ENCODE results near the gene CENPE. TPM values are rescaled to one million over a fixed set of nuclear protein-coding genes. Genes with fewer than 3 reads are reported as not detected.

The CENPE gene
- total and polyA plus RNA-seq, 2 of the 4 experiments (the other 2 are of a cell fraction), result 3.7 to 14.5 TPM

GRCh38 chr4:103089481-103089880 is 108.7 kb downstream of the CENPE start:
- Histone ChIP-seq H3K9me1 (ENCODE audit: insufficient read depth, low read length) (no peaks in the 10 kb centered on the region), H3K36me3 (ENCODE audit: control insufficient read depth, insufficient read depth, low read length) (peaks cover 34% of the 10 kb centered on the region), H4K8ac (ENCODE audit: low read depth in 2 of 2, low read length in 2 of 2) (no peak overlapping the region), H3K23ac (ENCODE audit: low read depth, low read length) (no peak overlapping the region), H4K91ac (ENCODE audit: insufficient read depth, low read depth, low read length) (no peak overlapping the region), H3K9me3 (ENCODE audit: control insufficient read depth, insufficient read depth, low read length) (no peaks in the 10 kb centered on the region), H3K4me2 (ENCODE audit: low read depth, low read length) (no peak overlapping the region), H3K9ac (ENCODE audit: low read depth, low read length) (no peak overlapping the region), H3K4me3 (ENCODE audit: insufficient read depth, low read depth, low read length) (no peak overlapping the region), H2AK5ac (ENCODE audit: low read depth, low read length) (no peak overlapping the region), H3K4ac (ENCODE audit: low read depth, low read length) (no peak overlapping the region), H3K27me3 (ENCODE audit: control insufficient read depth, insufficient read depth, low read length) (no peaks in the 10 kb centered on the region), H3K56ac (ENCODE audit: extremely low read depth, insufficient read depth, low read length) (no peak overlapping the region), H4K5ac (ENCODE audit: low read depth, low read length) (no peak overlapping the region), H3K4me1 (ENCODE audit: control insufficient read depth, insufficient read depth, low read length) (peaks cover 2% of the 10 kb centered on the region; the same call in 1 of the 2 replicates), H2BK5ac (ENCODE audit: low read depth, low read length, poor library complexity, severe bottlenecking) (no peak overlapping the region), H2AFZ (replicated peaks; ENCODE audit: low read length, poor library complexity) (no peak overlapping the region), H2AK9ac (replicated peaks; ENCODE audit: low read depth, low read length, poor library complexity) (no peak overlapping the region), H2BK120ac (ENCODE audit: low read depth, low read length) (no peak overlapping the region), H2BK20ac (ENCODE audit: low read depth, low read length) (no peak overlapping the region), H3K14ac (replicated peaks; ENCODE audit: low read depth, low read length) (no peak overlapping the region), H3K79me1 (ENCODE audit: low read depth in 1 of 2, low read length in 2 of 2) (no peaks in the 10 kb centered on the region), H3K18ac (ENCODE audit: low read depth, low read length) (no peak overlapping the region), H2BK15ac (ENCODE audit: low read depth, low read length) (no peak overlapping the region), H3K27ac (ENCODE audit: insufficient read depth, low read length) (no peak overlapping the region), H4K20me1 (ENCODE audit: insufficient read depth, low read length) (no peaks in the 10 kb centered on the region)
- BruUV-seq (replicated peaks), result no TSS peak
- ATAC-seq (ENCODE audit: low read depth) (no peak), DNase-seq (no peak)
- CTCF ChIA-PET, result no interaction called here
- intact Hi-C loops (cut with micrococcal nuclease), result no loop called here
- POLR2A ChIA-PET (ENCODE audit: unreplicated experiment), result no interaction called here
- TF ChIP-seq RAD21 (IDR thresholded peaks at IDR 0.05; ENCODE audit: low read length), result no peak
- no peak for TF ChIP-seq BHLHE40 (IDR thresholded peaks at IDR 0.05; ENCODE audit: low read depth, low read length)
- TF ChIP-seq MXI1 (IDR thresholded peaks at IDR 0.05; ENCODE audit: borderline replicate concordance, low read depth, low read length), result no peak
- no peak for TF ChIP-seq FOS (IDR thresholded peaks at IDR 0.05; ENCODE audit: low read depth, low read length)
- no peak for TF ChIP-seq MAFK (IDR thresholded peaks at IDR 0.05; ENCODE audit: low read depth, low read length)
- TF ChIP-seq RFX5 (IDR thresholded peaks at IDR 0.05; ENCODE audit: low read depth, low read length), result no peak
- TF ChIP-seq SMC3 (IDR thresholded peaks at IDR 0.05; ENCODE audit: low read depth, low read length), result no peak
- TF ChIP-seq RCOR1 (IDR thresholded peaks at IDR 0.05; ENCODE audit: insufficient replicate concordance, low read length), result no peak
- TF ChIP-seq USF2 (IDR thresholded peaks at IDR 0.05; ENCODE audit: low read depth, low read length), result no peak
- TF ChIP-seq CTCF (conservative IDR thresholded peaks at IDR 0.05; ENCODE audit: low read depth, low read length), result no peak
- no peak for TF ChIP-seq POLR2A (IDR thresholded peaks at IDR 0.05; ENCODE audit: low read depth, low read length)
- TF ChIP-seq CHD1 (IDR thresholded peaks at IDR 0.05; ENCODE audit: low read depth, low read length), result no peak
- TF ChIP-seq MAZ (IDR thresholded peaks at IDR 0.05; ENCODE audit: borderline replicate concordance, low read depth, low read length), result no peak
- WGBS, 2 experiments (ENCODE audit: extremely low coverage in 2 of 2, insufficient read length in 1 of 2), result 100% methylated on average over 2 of the region's 2 CpGs; no CpG with 5 or more reads in 1 of the 2 experiments
- dilution Hi-C loops (cut with HindIII; ENCODE audit: low sequenced_read_pairs, unreplicated experiment), result no loop called here
- in situ Hi-C loops (cut with MboI; ENCODE audit: low sequenced_read_pairs), result loop anchor here (5.0 kb wide), 1 partner anchor 467 kb away; no protein-coding TSS in a partner anchor
